ENCODE results near the gene IRX1. TPM values are rescaled to one million over a fixed set of nuclear protein-coding genes. Genes with fewer than 3 reads are reported as not detected.
A peak's percentile ranks its signal among the peaks of the same experiment; 100 is the strongest.

Gene IRX1
- total and polyA plus RNA-seq, 2 of the 8 experiments (the other 6 are each of a cell fraction or from before 2014, with no cell fraction given) = 2.6 to 3.9 TPM

DNA sequence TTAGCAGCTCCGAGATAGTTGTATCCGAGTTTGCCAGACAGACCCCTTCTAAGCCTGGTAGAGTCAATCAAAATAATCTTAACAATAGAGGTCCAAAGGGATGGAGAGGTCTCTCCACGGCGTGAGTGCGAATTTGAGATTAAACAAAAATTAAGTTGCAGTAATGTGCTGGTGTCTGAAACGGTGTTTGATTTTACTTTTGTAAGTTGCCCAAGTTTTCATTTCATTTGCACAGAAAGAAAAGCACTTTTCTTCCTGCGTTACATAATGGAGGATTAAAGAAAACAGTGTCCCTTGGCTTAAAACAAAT lies 1.2 kb downstream of the IRX1 start (continued):
- TF ChIP-seq, protein P1, sequence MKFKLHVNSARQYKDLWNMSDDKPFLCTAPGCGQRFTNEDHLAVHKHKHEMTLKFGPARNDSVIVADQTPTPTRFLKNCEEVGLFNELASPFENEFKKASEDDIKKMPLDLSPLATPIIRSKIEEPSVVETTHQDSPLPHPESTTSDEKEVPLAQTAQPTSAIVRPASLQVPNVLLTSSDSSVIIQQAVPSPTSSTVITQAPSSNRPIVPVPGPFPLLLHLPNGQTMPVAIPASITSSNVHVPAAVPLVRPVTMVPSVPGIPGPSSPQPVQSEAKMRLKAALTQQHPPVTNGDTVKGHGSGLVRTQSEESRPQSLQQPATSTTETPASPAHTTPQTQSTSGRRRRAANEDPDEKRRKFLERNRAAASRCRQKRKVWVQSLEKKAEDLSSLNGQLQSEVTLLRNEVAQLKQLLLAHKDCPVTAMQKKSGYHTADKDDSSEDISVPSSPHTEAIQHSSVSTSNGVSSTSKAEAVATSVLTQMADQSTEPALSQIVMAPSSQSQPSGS (IDR thresholded peaks at IDR 0.05; ENCODE audit: low read length) = no peak
- TF ChIP-seq, protein P2, sequence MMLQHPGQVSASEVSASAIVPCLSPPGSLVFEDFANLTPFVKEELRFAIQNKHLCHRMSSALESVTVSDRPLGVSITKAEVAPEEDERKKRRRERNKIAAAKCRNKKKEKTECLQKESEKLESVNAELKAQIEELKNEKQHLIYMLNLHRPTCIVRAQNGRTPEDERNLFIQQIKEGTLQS (IDR thresholded peaks at IDR 0.05; ENCODE audit: insufficient read depth, low read depth, low read length) = no peak
- TF ChIP-seq RAD21 (IDR thresholded peaks at IDR 0.05 in 1 of 2, conservative IDR thresholded peaks at IDR 0.05 in 1 of 2; ENCODE audit: low read depth in 2 of 2, low read length in 2 of 2) (no peak), NRF1 (IDR thresholded peaks at IDR 0.05; ENCODE audit: low read depth, low read length) (no peak), PHF8 (conservative IDR thresholded peaks at IDR 0.05; ENCODE audit: low read depth, low read length) (0 out of 2 replicates have a peak, but pooled peaks have one; percentile 2), RNF2 (IDR thresholded peaks at IDR 0.05; ENCODE audit: borderline replicate concordance, low read depth, low read length, missing control alignments, poor library complexity, severe bottlenecking) (peak; percentile 9), CEBPB (IDR thresholded peaks at IDR 0.05; ENCODE audit: low read depth, low read length) (no peak), TBP (IDR thresholded peaks at IDR 0.05; ENCODE audit: low read depth, low read length) (no peak), TEAD4 (IDR thresholded peaks at IDR 0.05; ENCODE audit: low read depth, low read length) (no peak)
